K562 (cell line): ENCODE measurements around the gene ACTR1B. TPM values are rescaled to one million over a fixed set of nuclear protein-coding genes. Genes with fewer than 3 reads are reported as not detected.

Experiments
- BHLHE40 ChIP-seq: IDR thresholded peaks from 2 replicates; pipeline ENCODE4 v1.6.1; 2011; ENCODE audit warnings: low read length, improper control_type of control experiment
- DACH1 ChIP-seq: fragments of 450-650 bp; IDR thresholded peaks from 2 replicates; pipeline ENCODE4 v1.6.1; 2018; ENCODE audit not compliant: partially characterized antibody
- FOXK2 ChIP-seq, 2 experiments: fragments of 450-650 bp; IDR thresholded peaks in 1 of 2; conservative IDR thresholded peaks in 1 of 2; 2 replicates each; pipeline ENCODE4 v1.6.1; 2016; ENCODE audit warnings: low read depth in 2 of 2, mild to moderate bottlenecking in 1 of 2
- FUS ChIP-seq: fragments of 200-400 bp; formaldehyde crosslinking; optimal IDR thresholded peaks from 2 replicates; pipeline ENCODE3; 2017; ENCODE audit warnings: low read depth, low read length
- GABPA ChIP-seq: fragments of 200-800 bp; sonication (Bioruptor generic); conservative IDR thresholded peaks from 2 replicates; pipeline ENCODE4 v1.6.1; 2016; ENCODE audit warnings: low read depth, missing genetic modification characterization, missing compliant biosample characterization
- HMG20B ChIP-seq: fragments of 250-450 bp; sonication (Bioruptor Pico); IDR thresholded peaks from 2 replicates; pipeline ENCODE4 v1.5.0; 2021; ENCODE audit warnings: mild to moderate bottlenecking
- ILK ChIP-seq: fragments of 450-650 bp; IDR thresholded peaks from 2 replicates; pipeline ENCODE4 v1.6.1; 2016; ENCODE audit warnings: missing genetic modification characterization, low read depth, mild to moderate bottlenecking, missing compliant biosample characterization, moderate library complexity, borderline replicate concordance
- KLF6 ChIP-seq: fragments of 250-450 bp; sonication (Bioruptor Pico); IDR thresholded peaks from 2 replicates; pipeline ENCODE4 v1.4.0; 2020; ENCODE audit warnings: mild to moderate bottlenecking, moderate library complexity, borderline replicate concordance
- MYC ChIP-seq, 2 experiments: fragments of 250-450 bp in 1 of 2; sonication (Bioruptor Pico) in 1 of 2; IDR thresholded peaks; 2 replicates each; pipeline versions ENCODE4 v1.5.1 to v1.6.1; 2012 to 2021; ENCODE audit warnings: low read depth in 2 of 2, borderline replicate concordance in 1 of 2, improper control_type of control experiment in 1 of 2, low read length in 1 of 2, mild to moderate bottlenecking in 1 of 2, moderate library complexity in 1 of 2
- NCOA2 ChIP-seq, 2 experiments: fragments of 450-650 bp; IDR thresholded peaks; 2 replicates each; pipeline ENCODE4 v1.6.1; 2018; ENCODE audit warnings: mild to moderate bottlenecking in 2 of 2, moderate library complexity in 1 of 2; ENCODE audit not compliant: partially characterized antibody in 2 of 2
- RBM22 ChIP-seq: fragments of 200-400 bp; formaldehyde crosslinking; IDR thresholded peaks from 2 replicates; pipeline ENCODE4 v1.6.1; 2018; ENCODE audit warnings: low read length, low read depth; ENCODE audit not compliant: poor library complexity, severe bottlenecking
- SMARCA5 ChIP-seq: fragments of 450-650 bp; IDR thresholded peaks from 2 replicates; pipeline ENCODE4 v1.6.1; 2016
- SMARCB1 ChIP-seq: IDR thresholded peaks from 2 replicates; pipeline ENCODE4 v1.6.1; 2011; ENCODE audit warnings: improper control_type of control experiment, low read depth; ENCODE audit not compliant: insufficient read length
- YBX1 ChIP-seq: fragments of 450-650 bp; IDR thresholded peaks from 2 replicates; pipeline ENCODE4 v1.7.1; 2016; ENCODE audit warnings: mild to moderate bottlenecking
- ZNF699 ChIP-seq: fragments of 250-450 bp; sonication (Bioruptor Pico); IDR thresholded peaks from 2 replicates; pipeline ENCODE4 v1.8.0; 2021; ENCODE audit warnings: mild to moderate bottlenecking, moderate library complexity; ENCODE audit not compliant: insufficient replicate concordance
- polyA plus RNA-seq, 8 experiments: library from polyadenylated mRNA; depleted of rRNA in 4 of 8; stranded (reverse) in 5 of 8; unstranded in 3 of 8; fragments of >200 nt; fragmentation: Nextera tagmentation in 2 of 8; fragmentation: Illumina TruSeq in 1 of 8; extraction: Ambion mirVana in 2 of 8; extraction: Trizol in 1 of 8; gene quantifications; 2 replicates each; pipeline versions ENCODE4 v1.2.1 to v1.2.3, GENCODE V29; 2011 to 2014; ENCODE audit warnings: inconsistent platforms in 1 of 8, missing spikeins in 1 of 8
- total RNA-seq, 7 experiments: library from RNA; depleted of rRNA in 6 of 7; stranded (reverse); fragments of >200 nt in 6 of 7; fragmentation: Illumina TruSeq in 2 of 7; extraction: Trizol in 2 of 7; gene quantifications; 2 replicates each; pipeline versions ENCODE4 v1.2.1 to v1.2.3, GENCODE V29; 2011 to 2021; ENCODE audit warnings: low replicate concordance in 1 of 7
- TF ChIP-seq, protein P1 (sequence below), 2 experiments: fragments of 450-650 bp in 1 of 2; sonication (generic) in 1 of 2; formaldehyde crosslinking in 1 of 2; IDR thresholded peaks in 1 of 2; conservative IDR thresholded peaks in 1 of 2; 2 replicates each; pipeline versions ENCODE4 v1.6.1 to v1.8.1; 2016 to 2023; ENCODE audit warnings: mild to moderate bottlenecking in 2 of 2, moderate library complexity in 2 of 2, inconsistent platforms in 1 of 2, missing genetic modification reagents in 1 of 2
- TF ChIP-seq, protein P2 (sequence below): fragments of 250-450 bp; sonication (Bioruptor Pico); IDR thresholded peaks from 2 replicates; pipeline ENCODE4 v1.4.0; 2020
- TF ChIP-seq, protein P3 (sequence below): sonication (generic); formaldehyde crosslinking; IDR thresholded peaks from 2 replicates; pipeline ENCODE4 v1.8.0; 2023; ENCODE audit warnings: mild to moderate bottlenecking, missing genetic modification reagents

The ACTR1B gene
- total and polyA plus RNA-seq, 9 of the 15 experiments (the other 6 are each of a cell fraction or from before 2014, with no cell fraction given): 0.49 to 42.3 (median 22.5) TPM

DNA sequence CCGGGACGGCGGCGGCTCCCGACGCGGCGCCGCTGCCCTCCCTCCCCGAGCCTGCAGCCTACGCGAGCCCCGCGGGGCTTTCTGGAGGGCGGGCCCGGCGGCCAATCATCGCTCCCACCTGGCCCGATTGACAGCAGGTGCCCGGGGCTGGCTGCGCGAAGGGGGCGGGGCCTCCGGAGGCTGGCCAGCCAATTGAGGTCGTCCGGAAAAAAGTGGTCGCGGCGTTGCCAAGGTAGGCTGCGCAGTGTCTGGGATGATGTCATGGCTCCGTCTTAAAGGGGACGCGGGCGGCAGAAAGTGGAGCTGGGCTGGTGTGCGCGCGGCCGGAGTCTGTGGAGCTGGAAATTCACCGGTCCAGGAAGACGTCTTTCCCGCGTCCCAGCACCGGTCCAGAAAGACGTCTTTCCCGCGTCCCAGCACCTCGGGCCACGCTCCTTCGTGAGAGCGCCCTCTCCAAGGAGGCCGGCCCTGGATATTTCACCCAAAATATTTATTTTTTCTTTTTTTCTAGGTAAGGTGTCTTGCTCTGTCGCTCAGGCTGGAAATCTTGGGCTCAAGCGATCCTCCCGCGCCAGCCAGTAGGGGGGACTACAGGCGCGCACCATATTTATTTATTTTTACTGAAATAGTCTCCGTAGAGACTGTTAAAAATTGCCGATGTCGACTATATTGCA is at the start of gene ACTR1B (continued):
- TF ChIP-seq ILK (no peak), HMG20B (no peak), KLF6 (CRISPR knock-in tag) (no peak), BHLHE40 (no peak; the same call in 1 of the 2 replicates), SMARCA5 (no peak), ZNF699 (no peak), MYC (IDR thresholded peaks at IDR 0.05; ENCODE audit: low read depth, low read length) (peak; percentile 52), MYC (CRISPR knock-in tag; IDR thresholded peaks at IDR 0.05; ENCODE audit: borderline replicate concordance, low read depth) (no peak), NCOA2 (IDR thresholded peaks at IDR 0.05; ENCODE audit: partially characterized antibody in 2 of 2) (no peak), GABPA (tag) (no peak; the same call in 1 of the 2 replicates), YBX1 (no peak), FOXK2 (conservative IDR thresholded peaks at IDR 0.05 in 1 of 2, IDR thresholded peaks at IDR 0.05 in 1 of 2; ENCODE audit: low read depth in 2 of 2) (peak in 1 of 2 experiments; percentile 52; a peak in 1 of 4 replicates), FUS (no peak), SMARCB1 (no peak), DACH1 (no peak), RBM22 (peak; percentile 37)
- TF ChIP-seq, protein P1, sequence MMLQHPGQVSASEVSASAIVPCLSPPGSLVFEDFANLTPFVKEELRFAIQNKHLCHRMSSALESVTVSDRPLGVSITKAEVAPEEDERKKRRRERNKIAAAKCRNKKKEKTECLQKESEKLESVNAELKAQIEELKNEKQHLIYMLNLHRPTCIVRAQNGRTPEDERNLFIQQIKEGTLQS (IDR thresholded peaks at IDR 0.05): peak; percentile 98
- TF ChIP-seq, protein P1 (CRISPR knock-in tag; conservative IDR thresholded peaks at IDR 0.05): peak; percentile 92
- TF ChIP-seq, protein P2, sequence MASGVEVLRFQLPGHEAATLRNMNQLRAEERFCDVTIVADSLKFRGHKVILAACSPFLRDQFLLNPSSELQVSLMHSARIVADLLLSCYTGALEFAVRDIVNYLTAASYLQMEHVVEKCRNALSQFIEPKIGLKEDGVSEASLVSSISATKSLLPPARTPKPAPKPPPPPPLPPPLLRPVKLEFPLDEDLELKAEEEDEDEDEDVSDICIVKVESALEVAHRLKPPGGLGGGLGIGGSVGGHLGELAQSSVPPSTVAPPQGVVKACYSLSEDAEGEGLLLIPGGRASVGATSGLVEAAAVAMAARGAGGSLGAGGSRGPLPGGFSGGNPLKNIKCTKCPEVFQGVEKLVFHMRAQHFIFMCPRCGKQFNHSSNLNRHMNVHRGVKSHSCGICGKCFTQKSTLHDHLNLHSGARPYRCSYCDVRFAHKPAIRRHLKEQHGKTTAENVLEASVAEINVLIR (CRISPR knock-in tag): no peak
- TF ChIP-seq, protein P3, sequence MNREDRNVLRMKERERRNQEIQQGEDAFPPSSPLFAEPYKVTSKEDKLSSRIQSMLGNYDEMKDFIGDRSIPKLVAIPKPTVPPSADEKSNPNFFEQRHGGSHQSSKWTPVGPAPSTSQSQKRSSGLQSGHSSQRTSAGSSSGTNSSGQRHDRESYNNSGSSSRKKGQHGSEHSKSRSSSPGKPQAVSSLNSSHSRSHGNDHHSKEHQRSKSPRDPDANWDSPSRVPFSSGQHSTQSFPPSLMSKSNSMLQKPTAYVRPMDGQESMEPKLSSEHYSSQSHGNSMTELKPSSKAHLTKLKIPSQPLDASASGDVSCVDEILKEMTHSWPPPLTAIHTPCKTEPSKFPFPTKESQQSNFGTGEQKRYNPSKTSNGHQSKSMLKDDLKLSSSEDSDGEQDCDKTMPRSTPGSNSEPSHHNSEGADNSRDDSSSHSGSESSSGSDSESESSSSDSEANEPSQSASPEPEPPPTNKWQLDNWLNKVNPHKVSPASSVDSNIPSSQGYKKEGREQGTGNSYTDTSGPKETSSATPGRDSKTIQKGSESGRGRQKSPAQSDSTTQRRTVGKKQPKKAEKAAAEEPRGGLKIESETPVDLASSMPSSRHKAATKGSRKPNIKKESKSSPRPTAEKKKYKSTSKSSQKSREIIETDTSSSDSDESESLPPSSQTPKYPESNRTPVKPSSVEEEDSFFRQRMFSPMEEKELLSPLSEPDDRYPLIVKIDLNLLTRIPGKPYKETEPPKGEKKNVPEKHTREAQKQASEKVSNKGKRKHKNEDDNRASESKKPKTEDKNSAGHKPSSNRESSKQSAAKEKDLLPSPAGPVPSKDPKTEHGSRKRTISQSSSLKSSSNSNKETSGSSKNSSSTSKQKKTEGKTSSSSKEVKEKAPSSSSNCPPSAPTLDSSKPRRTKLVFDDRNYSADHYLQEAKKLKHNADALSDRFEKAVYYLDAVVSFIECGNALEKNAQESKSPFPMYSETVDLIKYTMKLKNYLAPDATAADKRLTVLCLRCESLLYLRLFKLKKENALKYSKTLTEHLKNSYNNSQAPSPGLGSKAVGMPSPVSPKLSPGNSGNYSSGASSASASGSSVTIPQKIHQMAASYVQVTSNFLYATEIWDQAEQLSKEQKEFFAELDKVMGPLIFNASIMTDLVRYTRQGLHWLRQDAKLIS (CRISPR knock-in tag): no peak; the same call in 1 of the 2 replicates
